HPDE6-E6E7 (cell line): ENCODE results near the gene GTF2I.
"Not testable (repeated sequence)": the region's sequence is repeated elsewhere in the genome, so short reads cannot be mapped to it uniquely, and the experiment has no call there.

Source experiments
- DNase-seq: peaks from one replicate; pipeline ENCODE4 v3.0.0; 2011; ENCODE audit warnings: missing footprints; ENCODE audit errors: extremely low spot score

Gene GTF2I

DNA sequence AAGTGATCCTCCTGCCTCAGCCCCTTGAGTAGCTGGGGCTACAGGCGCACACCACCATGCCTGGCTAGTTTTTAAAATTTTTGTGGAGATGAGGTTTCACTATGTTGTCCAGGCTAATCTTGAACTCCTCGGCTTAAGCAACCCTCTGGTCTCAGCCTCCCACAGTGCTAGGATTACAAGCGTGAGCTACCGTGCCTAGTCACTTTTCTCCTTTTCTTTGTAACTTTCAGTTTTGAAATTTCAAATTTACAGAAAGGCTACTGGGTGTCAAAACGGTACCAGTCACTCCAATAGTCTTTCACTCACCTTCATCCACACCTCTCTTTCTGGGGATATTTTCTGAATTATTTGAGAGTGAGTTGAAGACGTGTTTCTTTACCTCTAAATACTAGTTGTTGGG is 117.6 kb downstream of the GTF2I start:
- DNase-seq, result not testable (repeated sequence)

DNA sequence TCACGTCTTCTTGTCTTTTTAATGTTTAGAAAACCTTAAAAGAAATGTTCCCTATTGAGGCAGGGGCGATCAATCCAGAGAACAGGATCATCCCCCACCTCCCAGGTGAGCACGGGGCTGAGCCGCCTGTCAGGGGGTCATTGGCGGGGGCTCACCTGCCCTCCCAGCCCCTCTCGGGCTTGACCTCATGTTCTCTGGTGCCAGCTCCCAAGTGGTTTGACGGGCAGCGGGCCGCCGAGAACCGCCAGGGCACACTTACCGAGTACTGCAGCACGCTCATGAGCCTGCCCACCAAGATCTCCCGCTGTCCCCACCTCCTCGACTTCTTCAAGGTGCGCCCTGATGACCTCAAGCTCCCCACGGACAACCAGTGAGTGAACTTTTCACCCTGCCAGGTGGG is 121.5 kb downstream of the GTF2I start:
- DNase-seq, result not testable (repeated sequence)

DNA sequence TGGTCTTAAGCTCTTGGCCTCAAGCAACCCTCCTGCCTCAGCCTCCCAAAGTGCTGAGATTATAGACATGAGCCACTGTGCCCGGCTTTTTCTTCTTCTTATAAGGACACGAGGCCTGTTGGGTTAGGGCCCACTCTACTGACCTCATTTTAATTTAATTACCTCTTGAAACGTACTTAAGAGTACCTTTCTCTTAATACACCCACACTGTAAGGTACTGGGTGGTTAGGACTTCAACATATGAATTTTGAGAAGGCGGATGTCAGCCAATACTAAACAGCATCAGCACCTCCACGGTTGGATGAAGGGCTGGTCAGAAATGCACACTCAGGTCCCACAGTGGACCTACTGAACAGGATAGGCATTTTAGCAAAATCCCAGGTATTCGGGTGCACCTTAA is 124.2 kb downstream of the GTF2I start:
- DNase-seq, result not testable (repeated sequence)

DNA sequence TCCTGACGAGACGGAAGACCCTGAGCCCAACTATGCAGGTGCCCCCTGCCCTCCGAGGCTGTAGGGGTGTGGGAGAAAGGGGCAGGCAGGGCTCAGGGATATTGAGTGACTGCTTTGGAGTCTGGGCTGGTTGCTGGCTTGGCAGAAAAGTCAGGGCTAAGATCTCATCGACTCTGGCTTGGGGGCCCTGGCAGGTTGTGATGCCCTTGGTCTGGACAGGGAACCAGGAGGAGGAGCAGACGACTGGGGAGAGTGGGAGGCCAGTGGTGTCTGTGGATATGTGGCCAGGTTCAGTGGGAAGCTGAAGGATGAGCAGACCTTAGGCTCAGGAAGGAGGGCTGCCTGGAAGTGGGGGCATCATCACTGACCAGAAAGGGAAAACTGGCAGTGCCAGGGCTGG is 126.1 kb downstream of the GTF2I start:
- DNase-seq, result not testable (repeated sequence)

DNA sequence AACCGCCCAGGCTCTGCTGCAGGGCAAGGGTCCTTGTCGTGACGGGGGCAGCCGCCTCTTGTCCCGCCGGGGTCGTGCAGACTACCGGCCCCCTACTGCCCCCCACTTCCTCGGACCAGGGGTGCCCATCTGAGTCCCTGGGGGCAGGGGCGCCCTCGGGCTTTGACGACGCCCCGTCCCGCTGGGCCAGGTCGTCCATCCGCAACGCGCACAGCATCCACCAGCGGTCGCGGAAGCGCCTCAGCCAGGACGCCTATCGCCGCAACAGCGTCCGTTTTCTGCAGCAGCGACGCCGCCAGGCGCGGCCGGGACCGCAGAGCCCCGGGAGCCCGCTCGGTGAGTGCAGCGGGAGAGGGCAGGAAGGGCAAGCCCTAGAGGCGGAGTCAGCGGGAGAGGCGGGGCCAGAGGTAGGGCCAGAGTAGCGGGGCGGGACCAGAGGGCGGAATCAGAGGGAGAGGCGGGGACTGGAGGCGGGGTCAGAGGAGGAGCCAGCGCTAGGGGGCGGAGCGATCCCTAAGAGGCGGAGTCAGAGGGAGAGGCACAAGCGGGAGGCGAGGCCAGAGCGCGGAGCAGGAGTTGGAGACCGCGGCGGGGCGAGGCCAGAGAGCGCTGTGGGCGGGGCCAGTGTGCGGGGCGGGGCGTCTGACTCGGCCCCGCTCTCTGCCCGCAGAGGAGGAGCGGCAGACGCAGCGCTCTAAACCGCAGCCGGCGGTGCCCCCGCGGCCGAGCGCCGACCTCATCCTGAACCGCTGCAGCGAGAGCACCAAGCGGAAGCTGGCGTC is 131.0 kb downstream of the GTF2I start:
- DNase-seq, result not testable (repeated sequence)

DNA sequence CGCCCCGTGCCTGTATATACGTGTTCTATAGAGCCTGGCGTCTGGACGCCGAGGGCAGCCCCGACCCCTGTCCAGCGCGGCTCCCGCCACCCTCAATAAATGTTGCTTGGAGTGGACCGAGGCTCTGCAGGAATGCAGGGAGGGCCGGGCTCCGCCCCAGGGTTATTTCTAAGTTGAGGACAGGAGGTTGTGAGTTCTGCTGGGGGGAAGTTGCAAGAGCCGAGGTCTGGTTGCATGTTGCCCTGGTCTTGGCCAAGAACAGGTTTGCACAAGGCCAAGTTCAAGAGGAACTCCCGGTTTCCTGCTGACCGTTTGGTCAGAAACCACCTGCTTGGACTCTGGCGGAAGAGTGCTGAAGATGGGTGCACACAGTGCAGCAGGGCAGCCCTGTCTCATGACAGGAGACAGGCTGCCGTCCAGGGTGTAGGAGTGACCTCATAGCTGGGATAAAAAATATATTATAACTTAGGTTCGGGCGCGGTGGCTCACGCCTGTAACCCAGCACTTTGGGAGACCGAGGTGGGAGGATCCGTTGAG is 131.8 kb downstream of the GTF2I start:
- not testable (repeated sequence) for DNase-seq

DNA sequence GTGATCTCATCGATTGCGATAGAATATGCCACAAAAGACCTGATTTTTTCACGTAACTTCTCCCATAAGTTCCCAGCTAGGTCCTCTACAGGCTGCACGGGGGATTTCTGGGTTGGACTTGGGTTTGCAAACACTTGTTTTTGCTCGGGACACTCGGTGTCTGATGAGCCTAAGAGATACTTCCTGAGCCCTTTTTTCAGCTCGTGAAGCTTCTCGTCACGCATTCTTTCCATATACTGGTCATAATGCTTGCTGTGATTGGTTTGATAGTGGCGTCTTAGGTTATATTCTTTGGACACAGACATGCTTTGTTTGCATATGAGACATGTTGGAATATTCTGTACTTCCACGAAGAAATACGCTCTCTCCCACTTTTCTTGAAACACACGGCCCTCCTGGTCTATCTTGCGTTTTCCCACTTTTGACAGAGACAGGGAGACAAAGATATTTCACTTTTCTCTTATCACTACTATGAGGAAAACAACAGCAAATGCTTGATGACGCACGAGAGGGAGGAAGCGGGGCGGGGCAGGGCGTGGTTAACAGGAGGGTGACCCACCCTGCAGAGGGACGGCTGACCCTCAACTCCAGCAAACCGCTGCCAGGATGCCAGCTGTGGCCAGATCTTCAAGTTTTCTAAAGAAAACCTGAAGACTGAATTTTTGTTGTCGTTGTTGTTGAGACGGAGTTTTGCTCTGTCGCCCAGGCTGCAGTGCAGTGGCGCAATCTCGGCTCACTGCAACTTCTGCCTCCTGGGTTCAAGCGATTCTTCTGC is 140.5 kb downstream of the GTF2I start:
- DNase-seq, result not testable (repeated sequence)

DNA sequence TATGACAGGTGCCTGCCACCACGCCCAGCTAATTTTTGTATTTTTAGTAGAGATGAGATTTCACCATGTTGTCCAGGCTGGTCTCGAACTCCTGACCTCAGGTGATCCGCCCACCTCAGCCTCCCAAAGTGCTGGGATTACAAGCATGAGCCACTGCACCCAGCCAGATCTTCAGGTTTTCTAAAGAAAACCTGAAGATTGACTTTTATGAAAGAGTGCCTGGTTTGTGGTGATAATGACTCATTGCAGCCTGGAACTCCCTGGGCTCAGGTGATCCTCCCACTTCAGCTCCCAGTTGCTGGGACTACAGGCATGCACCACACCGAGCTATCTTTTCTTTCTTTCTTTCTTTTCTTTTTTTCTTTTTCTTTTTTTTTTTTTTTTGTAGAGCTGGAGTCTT is 141.1 kb downstream of the GTF2I start:
- DNase-seq, result not testable (repeated sequence)
